ENCODE data around the gene ALDH1L2.

ALDH1L2 gene

GRCh38 chr12:105084251-105085250 is at the start of gene ALDH1L2:
Gene ALDH1L2 (minus strand): TSS chr12:105084458. CDS start chr12:105084436, 22 bp downstream.
- TF ChIP-seq CTCF (IDR thresholded peaks at IDR 0.05): no peak
- no peak for TF ChIP-seq ZFX (IDR thresholded peaks at IDR 0.05; ENCODE audit: borderline replicate concordance)
- peak within 1 kb of the TSS; percentile 79 for H3K27ac ChIP-seq

- no peak for TF ChIP-seq ZFX (IDR thresholded peaks at IDR 0.05; ENCODE audit: borderline replicate concordance)
- no peak for TF ChIP-seq CTCF (IDR thresholded peaks at IDR 0.05)
- H3K27ac ChIP-seq: no peak overlapping the region
These were observed 36.3 kb upstream of the ALDH1L2 start for GRCh38 chr12:105120551-105120950.

GRCh38 chr12:105116969-105117368 is 32.7 kb upstream of the ALDH1L2 start:
- TF ChIP-seq ZFX (IDR thresholded peaks at IDR 0.05; ENCODE audit: borderline replicate concordance) (no peak), CTCF (IDR thresholded peaks at IDR 0.05) (no peak)
- no peak overlapping the region for H3K27ac ChIP-seq

GRCh38 chr12:105113094-105113493 is 28.8 kb upstream of the ALDH1L2 start:
- TF ChIP-seq CTCF (IDR thresholded peaks at IDR 0.05): no peak
- TF ChIP-seq ZFX (IDR thresholded peaks at IDR 0.05; ENCODE audit: borderline replicate concordance): no peak
- no peak overlapping the region for H3K27ac ChIP-seq

GRCh38 chr12:105110851-105111250 is 26.6 kb upstream of the ALDH1L2 start:
- H3K27ac ChIP-seq: no peak overlapping the region
- TF ChIP-seq CTCF (IDR thresholded peaks at IDR 0.05): no peak
- TF ChIP-seq ZFX (IDR thresholded peaks at IDR 0.05; ENCODE audit: borderline replicate concordance): no peak

- TF ChIP-seq CTCF (IDR thresholded peaks at IDR 0.05): no peak
- TF ChIP-seq ZFX (IDR thresholded peaks at IDR 0.05; ENCODE audit: borderline replicate concordance): no peak
- H3K27ac ChIP-seq: no peak overlapping the region
These were observed 25.4 kb upstream of the ALDH1L2 start for GRCh38 chr12:105109465-105110212.
